Measurements from ENCODE around the gene TMEM269.

DNA sequence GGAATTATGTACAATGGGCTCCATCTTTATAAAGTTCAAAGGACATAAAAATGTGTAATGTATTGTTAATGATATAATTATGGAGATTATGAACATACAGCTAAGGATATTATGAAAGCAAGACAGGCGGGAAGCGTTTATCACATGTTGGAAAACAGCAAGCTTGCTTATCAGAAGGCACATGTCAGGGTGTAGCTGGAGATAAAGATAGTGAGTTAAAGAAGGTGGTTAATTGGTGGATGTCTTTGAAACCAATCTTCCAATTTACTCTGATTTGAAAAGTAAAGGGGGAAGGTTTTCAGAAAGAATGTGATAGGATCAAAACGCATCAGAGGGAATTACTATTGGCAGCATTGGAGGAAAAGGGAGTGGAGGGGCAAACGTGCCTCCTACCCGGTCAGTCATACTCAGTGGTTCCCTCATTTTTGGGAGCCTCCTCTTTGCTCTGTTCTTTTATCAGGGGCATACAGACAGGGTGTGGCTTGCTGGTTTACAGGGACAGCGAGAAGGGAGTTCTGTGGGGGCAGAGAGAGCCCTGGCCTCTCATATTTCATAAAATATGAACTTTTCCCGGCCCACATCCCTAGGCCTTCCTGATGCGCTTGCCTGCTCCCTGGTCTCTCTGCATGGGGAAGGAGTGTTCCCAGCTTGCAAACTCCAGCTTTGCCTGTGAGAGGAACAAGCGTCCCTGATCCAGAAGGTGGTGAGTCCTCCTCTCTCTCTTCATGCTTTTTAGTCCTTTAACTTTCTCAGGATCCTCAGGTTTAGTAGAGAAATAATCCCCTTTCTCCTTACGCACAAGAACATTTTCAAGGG, 40.5 kb downstream of the TMEM269 start:
- TF ChIP-seq, protein P1, sequence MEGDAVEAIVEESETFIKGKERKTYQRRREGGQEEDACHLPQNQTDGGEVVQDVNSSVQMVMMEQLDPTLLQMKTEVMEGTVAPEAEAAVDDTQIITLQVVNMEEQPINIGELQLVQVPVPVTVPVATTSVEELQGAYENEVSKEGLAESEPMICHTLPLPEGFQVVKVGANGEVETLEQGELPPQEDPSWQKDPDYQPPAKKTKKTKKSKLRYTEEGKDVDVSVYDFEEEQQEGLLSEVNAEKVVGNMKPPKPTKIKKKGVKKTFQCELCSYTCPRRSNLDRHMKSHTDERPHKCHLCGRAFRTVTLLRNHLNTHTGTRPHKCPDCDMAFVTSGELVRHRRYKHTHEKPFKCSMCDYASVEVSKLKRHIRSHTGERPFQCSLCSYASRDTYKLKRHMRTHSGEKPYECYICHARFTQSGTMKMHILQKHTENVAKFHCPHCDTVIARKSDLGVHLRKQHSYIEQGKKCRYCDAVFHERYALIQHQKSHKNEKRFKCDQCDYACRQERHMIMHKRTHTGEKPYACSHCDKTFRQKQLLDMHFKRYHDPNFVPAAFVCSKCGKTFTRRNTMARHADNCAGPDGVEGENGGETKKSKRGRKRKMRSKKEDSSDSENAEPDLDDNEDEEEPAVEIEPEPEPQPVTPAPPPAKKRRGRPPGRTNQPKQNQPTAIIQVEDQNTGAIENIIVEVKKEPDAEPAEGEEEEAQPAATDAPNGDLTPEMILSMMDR (IDR thresholded peaks at IDR 0.05; ENCODE audit: insufficient read depth, low read length, poor library complexity, severe bottlenecking): no peak
- no peak for TF ChIP-seq EZH2phosphoT487 (conservative IDR thresholded peaks at IDR 0.05; ENCODE audit: low read length)
